Iris pigment epithelial cell (primary cell): Measurements from ENCODE around the gene ZNF609.
A peak's percentile ranks its signal among the peaks of the same experiment; 100 is the strongest.

Experiments
- DNase-seq: peaks from one replicate; pipeline ENCODE4 v3.0.0-alpha.2; 2011; ENCODE audit warnings: low read depth

The ZNF609 gene

DNA sequence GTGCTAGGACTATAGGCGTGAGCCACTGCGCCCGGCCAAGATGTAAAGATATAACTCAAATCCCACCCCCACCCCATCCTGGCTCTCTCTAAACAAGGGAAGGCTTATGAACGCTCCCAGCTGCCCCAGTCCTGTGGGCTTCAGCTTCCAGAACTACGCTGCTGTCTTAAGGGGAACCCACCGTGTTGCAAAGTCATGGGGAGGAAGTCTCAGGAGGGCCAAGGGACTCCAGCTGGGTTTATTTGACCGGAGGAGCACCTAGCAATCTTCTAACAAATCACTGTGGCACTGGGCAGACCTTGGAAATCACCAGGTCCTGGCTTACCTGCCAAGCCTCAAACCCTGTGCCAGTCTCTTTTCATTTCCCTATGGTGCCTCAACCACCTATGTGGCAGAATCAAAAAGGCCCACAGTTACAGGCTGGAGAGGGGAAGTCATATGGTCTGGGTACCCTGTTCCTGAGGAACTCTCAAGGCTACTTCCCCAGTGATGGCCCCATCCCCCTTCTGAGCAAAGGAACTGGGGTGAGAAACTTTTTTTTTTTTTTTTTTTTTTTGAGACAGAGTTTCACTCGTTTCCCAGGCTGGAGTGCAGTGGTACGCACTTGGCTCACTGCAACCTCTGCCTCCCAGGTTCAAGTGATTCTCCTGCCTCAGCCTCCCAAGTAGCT, 231.7 kb downstream of the ZNF609 start:
- DNase-seq: no peak

DNA sequence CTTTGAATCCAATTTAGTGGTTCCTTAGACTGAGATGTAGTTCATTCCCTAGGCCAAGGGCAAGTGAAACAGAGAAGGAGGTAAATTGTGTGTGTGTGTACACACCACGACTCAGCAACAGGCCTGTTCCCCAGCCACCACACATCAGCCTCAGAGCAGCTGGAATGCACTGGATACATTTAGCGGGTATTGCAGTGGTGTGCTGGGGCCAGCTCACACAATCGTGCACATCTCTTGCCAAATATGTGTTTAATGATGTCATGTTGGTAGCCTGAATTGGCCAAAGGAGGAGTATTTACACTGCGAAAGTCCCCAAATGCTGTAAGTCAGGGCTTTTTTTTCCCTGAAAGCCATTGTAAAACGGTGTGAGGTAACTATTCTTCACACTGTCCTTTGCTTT, 232.8 kb downstream of the ZNF609 start:
- peak; percentile 95 for DNase-seq

DNA sequence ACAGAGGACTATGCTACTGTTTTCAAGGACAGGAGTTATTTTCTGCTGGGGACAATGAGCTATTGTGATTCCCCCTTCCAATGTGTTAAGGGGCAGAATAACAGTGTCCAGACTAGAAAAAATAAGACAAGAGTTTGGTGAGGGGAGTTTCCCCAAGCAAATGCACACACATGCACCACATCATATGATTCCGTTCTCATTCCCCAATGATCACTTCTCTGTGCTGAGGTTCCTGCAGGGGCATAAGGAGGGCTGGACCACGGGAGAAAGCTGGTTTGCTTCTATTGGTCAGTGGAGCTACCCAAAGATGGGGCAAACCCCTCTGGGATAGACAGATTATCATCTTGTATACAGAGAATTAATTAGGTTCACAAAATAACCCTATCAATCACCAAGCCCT, 234.4 kb downstream of the ZNF609 start:
- no peak for DNase-seq

DNA sequence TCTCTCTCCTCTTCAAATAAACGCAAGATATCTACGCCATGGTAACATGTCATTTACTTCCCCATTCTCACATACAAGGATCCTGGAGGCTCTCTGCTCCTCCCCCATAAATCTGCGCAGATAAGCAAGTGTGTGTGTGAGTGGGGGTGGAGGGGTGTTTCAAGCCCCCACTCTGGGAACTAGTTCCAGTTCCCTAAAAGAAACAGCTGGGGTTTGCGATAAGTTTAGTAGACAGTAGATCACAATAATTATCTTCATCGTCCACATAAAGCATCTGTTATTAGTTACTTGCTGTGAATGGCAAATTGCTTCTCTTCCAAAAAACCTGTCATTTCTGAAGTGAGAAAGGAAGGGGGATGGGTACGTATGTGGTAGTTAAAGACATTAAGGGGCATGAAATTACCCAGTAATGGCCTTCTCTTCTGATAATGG, 235.2 kb downstream of the ZNF609 start:
- DNase-seq: no peak

DNA sequence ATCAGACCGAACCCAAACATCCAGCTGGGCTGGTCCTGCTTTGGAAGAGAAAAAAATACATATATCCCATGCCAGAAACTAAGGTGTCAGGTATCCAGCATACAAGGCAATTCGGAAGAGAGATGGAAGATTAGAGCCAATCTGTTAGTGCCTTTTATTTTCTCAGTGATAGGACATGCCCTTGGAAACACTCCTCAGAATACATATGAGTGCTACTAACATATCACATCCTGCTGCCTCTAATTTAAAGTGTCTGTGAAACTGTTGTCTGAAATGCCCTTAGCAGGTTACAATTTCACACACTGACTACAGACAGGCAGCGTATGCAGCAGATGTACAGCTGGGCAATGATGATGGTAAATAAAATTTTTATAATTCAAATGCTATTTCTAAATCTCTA, 236.1 kb downstream of the ZNF609 start:
- DNase-seq: no peak

DNA sequence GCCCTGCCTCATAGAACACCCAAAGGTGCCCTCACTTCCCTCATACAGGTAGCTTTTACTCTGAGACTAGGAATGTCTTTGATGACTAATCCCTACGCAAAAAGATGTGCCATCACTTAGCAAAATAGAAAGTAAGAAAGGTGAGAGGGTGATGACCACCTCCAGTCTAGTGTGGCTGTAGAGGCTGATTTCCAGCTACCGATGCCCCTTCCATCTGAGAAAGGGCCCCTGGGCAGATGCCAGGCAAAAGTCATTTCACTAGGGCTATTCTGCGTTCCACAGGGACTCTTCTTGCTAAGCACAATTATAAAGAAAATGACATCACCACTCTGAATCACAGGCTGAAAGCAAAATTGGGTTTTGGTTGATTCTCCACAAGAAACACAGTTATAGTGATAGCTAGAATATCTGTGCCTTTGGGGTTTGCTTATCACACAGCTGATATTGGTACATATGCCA, 237.6 kb downstream of the ZNF609 start:
- peak; percentile 23 for DNase-seq

DNA sequence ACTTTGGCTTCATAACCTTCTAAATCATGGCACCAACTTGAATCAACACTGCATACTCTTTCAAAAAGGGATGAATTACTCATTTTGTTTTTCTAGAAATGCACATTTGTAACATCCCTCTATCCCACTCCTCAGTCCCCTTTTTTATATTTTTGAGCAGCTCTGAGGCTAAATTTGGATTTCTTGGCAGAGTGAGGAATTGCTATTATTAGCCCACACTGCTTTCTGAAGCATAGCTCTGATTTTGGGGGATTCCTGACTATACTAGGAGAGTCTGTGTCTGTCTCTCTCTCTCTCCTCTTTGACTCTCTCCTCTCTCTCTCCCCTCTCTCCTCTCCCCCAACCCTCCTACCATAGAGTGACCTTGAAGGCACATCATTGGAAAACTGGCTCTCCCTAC, 238.4 kb downstream of the ZNF609 start:
- DNase-seq: no peak

DNA sequence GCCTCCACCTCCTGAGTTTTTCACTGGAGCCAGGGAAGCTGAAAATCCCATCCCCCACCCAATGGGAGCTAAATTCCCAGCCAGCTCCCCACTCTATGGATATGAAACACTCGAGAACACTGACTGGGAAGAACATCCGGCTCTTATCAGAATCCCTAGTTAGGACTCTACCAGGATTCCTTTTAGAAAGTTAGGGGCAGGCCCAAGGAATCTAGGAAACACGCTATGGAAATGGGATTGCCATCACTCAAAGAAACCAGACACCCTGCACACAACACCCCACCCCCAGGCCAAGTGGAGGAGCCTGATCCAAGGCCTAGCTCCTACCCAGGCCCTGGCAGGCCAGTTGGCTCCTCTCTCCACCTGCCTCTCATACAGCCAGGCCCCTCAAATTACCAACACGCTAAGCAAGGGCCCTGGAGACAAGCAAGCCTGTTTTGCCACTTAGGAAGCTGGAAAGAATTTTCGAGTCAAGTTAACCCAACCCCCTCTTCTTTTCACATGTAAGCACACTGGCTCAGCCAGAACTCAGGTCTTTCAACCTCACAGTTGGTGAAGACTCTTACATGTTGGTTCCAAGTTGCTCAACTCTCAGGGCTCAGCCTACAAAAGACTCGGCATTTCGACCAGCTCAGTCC, 239.5 kb downstream of the ZNF609 start:
- peak; percentile 51 for DNase-seq

DNA sequence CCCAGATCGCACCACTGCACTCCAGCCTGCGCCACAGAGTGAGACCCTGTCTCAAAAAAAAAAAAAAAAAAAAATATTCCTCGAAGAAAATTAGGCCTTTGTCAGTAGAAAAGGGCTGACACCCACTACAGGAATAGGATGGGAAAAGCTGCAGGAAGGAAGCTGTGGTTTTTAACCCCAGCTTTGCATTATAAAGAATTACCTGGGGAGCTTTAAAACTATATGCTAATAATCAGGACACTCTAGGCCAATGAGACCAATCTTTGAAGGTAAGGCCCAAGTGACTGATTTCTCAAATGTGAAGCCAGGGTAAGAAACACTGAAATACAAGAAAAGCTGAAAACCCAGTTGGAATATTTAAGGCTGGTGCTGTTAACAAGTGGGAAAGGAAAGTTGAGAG, 240.7 kb downstream of the ZNF609 start:
- DNase-seq: no peak

DNA sequence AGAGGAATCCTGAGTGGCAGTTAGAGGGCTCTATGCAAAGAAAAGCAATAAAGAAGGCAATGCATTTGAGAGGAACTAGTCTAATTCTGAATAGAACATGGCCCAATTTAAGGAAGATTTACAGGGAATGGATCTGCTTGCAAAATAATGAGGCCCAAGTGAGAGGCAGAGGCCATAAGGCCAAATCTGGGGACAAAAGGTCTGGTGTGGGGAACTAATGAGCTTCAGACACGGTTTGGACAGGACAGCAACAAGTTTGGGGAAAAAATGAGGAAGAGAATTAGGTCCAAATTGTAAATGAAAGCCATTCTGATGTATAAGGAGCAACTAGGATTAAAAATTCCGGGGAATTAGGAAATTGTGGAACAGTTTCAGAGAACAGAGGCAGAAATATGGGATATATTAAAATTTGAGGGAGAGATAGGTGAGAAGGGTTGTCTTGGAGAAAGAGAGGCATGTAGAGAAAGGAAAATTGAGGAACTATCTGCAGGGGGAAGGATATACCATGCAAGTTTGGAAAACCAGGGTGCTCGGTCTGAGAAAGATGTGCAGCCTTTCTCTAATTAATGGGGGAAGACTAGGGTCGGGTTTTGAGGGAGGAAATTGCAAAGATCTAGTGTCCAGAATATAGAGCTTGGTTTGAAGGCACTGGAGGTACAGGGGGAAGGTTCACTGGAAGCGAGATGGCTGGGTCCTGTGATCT, 241.3 kb downstream of the ZNF609 start:
- no peak for DNase-seq

DNA sequence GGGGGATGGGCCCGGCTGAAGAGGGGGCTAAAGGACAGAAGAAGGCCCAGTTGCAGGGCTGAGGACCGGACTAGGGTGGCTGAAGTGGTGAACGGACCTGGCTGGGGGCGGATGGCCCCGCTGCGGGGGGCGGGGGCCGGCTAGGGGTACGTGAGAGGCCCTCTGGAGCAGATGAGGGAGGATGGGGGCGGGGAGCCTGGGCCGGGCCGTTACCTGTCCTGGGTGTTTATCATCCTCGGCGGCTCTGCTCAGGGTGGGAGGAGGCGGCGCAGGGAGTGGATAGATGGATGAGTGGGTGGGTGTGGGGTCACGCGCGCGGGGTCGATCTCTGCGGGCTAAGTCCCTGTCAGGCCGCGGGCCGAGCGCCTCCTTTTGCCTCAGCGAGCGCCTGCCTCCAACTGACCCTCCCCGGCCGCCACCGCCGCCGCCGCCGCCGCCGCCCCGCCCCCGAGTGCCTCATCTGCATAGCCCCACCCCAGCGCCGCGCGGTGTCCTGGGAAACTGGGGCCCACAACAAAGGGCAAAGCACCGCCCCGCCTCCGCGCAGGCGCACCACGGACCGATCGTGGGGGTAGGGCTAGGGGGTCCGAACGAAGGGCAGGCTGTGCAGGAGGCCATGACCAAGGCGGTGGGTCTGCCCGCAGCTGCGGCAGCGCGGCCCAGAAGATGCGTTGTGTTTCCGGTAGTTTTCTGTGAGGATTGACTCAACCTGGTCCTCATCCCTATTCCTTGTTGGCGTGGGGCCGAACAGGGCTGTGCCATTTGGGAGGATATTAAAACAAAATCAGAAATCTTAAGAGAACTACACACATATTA, 242.6 kb downstream of the ZNF609 start:
- DNase-seq: peak; percentile 89

DNA sequence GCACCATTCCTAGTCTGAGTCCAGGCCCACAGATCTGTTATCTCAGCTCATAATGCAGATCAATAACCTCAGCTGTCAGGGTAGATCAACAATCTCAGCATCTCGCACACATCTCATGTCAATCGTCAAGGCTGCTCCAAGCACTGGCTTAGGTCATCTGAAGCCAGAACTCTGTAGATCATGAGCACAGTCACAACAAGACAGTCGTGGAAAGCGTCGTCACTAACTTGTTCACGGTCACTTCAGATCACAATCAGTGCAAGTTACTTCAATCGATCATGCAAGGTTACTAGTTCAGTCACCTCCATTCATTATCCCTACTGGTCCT, 243.2 kb downstream of the ZNF609 start:
- DNase-seq: peak; percentile 17

DNA sequence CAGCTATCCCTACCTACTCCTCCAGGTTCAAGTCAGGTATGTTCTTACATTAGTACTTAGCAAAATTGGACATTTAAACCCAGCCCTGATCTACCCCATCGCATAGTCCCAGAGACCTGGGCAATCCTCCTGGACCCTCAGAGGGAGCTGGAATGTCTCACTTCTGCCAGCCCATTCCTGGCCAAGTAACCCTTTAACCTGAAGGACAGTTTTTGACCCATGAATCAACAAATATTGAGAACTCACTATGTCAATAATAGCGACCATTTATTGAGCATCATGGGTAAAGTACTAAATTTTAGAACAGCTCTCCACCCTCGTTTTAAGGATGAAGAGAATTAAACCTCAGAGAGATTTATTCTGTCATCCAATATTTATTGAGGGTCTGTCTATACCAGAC, 244.6 kb downstream of the ZNF609 start:
- no peak for DNase-seq

DNA sequence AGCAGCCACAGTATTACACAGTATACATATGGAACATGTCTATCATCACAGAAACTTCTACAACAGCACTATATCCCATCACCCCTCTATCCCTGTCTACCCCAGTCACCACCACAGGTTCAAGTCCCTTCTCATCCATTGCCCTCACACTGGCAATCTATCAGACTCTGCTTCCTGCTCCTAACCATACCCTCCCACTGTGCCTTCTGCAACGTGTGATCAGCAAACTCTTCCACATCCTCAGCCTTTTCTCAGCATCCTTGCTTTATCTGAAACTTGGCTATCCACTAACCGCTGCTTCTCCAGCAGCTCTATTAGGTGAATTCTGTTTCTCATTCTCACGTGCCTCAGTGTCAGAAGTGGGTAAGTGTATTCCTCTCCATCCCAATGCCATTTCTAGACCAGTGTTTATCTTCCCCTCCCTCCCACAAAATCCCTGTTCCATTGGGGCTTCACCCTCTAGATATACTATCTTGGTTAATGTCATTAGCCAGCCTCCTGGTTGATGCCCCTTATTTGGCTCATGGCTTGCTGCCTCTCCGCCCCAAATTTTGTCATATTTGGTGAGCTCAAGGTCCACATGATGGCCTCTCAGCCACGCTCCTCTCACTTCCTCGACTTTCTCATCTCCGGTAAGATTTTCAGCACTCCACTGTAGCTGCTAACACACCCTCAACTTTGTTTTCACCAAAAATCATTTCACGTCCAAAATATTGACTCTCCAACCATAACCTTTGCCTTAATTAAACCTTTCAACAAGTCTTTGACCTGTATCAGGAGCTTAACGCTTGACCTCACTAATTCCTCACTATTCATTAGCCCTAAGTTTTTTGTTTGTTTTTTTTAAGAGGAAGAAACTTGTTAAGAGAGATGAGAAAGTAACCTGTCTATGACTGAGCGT, 245.9 kb downstream of the ZNF609 start:
- DNase-seq: no peak

DNA sequence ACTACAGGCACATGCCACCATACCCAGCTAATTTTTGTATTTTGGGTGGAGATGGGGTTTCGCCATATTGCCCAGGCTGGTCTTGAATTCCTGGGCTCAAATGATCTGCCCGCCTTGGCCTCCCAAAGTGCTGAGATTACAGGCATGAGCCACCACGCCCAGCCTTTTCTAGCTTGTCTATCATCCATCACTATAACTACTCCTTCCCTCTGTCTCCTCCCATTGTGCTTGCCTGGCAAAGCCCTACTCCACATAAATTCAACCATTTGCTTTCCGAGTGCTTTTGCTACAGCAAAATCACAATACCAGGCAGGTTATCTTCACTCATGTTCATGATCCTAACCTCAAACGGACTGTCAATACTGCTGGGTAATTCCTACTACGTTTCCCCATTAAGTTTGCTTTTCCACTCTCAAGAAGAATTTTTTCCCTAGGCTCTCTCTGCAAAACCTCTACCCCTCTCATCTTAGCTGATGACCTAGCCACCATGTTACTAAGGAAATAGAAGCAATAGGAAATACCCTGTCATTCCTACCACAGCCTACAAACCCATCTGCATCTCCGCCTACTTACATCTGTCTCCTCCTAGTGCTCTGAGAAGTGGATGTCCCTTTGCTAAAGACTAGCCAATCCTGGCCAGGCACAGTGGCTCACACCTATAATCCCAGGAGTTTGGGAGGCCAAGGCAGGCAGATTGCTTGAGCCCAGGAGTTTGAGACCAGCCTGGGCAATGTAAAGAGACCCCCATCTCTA, 250.5 kb downstream of the ZNF609 start:
- DNase-seq: no peak

DNA sequence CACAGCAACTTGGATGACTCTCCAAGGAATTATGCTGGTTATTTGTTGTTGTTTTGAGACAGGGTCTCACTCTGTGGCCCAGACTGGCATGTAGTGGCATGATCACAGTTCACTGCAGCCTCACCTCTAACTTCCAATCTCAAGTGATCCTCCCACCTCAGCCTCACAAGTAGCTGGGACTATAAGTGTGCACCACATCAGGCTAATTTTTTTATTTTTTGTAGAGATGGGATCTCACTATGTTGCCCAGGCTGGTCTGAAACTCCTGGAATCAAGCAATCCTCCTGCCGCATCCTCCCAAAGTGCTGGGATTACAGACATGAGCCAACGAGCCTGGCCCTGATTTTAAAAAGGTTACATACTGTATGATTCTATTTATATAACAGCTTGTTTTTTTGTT, 252.0 kb downstream of the ZNF609 start:
- no peak for DNase-seq

DNA sequence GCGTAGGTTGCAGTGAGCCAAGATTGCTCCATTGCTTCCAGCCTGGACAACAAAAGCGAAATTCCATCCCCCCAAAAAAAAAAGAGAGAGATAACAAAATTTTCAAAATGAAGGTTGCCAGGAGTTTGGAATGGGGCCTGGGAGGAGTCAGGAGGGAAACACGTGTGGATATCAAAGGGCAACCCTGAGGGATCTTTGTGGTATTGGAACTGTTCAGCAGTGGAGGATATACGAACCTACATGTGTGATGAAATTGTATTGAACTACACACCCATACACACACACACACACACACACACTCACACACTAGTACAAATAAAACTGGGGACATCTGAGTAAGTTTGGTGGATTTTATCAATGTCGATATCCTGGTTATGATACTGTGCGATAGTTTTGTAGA, 253.2 kb downstream of the ZNF609 start:
- DNase-seq: no peak

DNA sequence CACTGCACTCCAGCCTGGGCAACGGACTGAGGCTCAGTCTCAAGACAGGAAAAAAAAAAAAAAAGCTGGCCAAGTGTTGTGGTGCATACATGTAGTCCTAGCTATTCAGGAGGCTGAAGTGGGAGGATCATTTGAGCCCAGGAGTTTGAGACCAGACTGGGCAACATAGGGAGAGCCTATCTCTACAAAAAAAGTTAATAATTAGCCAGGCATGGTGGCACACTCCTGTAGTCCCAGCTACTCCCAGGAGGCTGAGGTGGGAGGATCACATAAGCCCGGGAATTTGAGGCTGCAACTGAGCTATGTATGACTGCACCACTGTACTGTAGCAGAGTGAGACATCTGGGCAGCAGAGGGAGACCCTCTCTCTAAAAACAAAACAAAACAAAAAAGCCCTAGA, 256.1 kb downstream of the ZNF609 start:
- DNase-seq: no peak

DNA sequence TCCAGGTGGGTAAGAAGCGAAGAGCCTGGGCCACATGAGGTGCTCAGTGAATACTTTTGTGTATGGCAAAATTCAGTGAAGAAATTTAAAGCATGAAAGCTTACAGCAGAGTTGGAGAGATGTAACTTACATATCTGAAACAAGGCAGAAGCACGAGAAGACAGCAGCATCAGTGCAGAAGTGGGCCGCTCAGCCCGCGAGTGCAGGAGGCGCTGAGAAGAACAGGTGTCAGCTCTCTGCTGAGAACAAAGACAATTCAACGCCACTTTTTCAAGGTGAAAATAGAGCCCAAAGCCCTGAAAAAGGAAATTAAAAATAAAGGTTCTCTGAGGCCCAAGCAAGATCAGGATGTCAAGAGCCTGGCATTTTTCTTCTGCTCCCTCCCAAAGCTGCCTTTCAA, 256.8 kb downstream of the ZNF609 start:
- DNase-seq: no peak

DNA sequence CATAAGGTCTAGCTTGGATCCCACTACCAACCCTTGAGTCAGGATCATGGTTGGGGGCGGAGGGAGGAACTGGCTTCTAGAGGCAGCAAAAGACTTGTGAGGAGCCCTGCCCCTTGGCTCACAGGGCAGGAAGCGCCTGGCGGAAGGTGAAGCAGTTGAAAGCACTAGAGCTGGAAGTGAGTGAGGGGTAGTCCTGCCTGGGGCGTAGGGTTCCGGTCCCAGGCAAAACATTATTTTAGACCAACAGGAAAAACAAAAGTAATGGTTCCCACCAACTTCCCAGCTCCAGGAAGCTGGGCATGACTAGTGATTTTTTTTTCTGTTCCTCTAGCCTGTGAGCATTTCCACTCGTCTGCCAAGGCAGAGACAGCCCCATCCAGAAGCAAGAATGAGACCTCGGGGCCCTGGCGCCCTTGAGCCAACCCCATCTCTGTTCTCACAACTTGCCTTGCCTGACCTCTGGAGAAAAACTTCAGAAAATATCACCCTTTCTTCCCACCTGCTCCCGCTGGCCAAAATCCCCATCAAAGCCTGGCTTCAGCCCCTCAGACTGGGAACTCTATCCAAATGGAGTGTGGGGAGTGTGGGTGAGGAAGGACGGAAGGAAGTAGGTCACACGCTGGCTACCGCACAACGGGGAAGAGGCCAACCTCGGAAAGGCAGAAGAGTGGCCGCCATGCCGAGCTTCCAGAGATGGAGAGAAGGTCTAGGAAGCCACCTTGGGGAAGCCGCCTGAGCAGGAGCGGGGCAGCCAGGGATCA, 257.5 kb downstream of the ZNF609 start:
- no peak for DNase-seq
